Ascending aorta (tissue), 2 donors: ENCODE results near the gene RSRC1. TPM values are rescaled to one million over a fixed set of nuclear protein-coding genes. Genes with fewer than 3 reads are reported as not detected.
"Not testable (repeated sequence)": the region's sequence is repeated elsewhere in the genome, so short reads cannot be mapped to it uniquely, and the experiment has no call there.

Source experiments
- DNase-seq, 2 donors: peaks; one replicate each; pipeline ENCODE4 v3.0.0-alpha.2; 2019; ENCODE audit warnings: low spot score in 2 of 2
- H3K27ac ChIP-seq, 2 donors: fragments of 200-600 bp; sonication (generic); one replicate each; pipeline ENCODE4 v1.5.1; 2016 to 2017; ENCODE audit warnings: mild to moderate bottlenecking in 1 of 2
- H3K27me3 ChIP-seq: fragments of 200-600 bp; sonication (generic); one replicate; pipeline ENCODE4 v1.5.1; 2017
- H3K36me3 ChIP-seq, 2 donors: fragments of 200-600 bp; sonication (generic); one replicate each; pipeline ENCODE4 v1.5.1; 2016
- H3K4me1 ChIP-seq, 2 donors: fragments of 200-600 bp; sonication (generic); one replicate each; pipeline ENCODE4 v1.5.1; 2016 to 2017; ENCODE audit warnings: mild to moderate bottlenecking in 1 of 2
- H3K4me3 ChIP-seq, 2 donors: fragments of 200-600 bp; sonication (generic); one replicate each; pipeline ENCODE4 v1.5.1; 2016 to 2017; ENCODE audit warnings: mild to moderate bottlenecking in 1 of 2
- H3K9me3 ChIP-seq, 2 donors: fragments of 200-600 bp; sonication (generic); one replicate each; pipeline ENCODE4 v1.5.1; 2016
- CTCF ChIP-seq, 3 experiments: fragments of 200-600 bp in 2 of 3; fragments of 450-650 bp in 1 of 3; sonication (generic) in 2 of 3; IDR thresholded peaks; one replicate each; pipeline ENCODE4 v1.5.1; 2016 to 2019; ENCODE audit warnings: antibody characterized with exemption in 3 of 3, mild to moderate bottlenecking in 1 of 3, moderate library complexity in 1 of 3
- intact Hi-C: fragments of 100-400 bp; cut with DNase I; formaldehyde crosslinking; loops from one replicate; pipeline ENCODE4 v1.15.1; 2023
- total RNA-seq: library from RNA; depleted of rRNA; stranded (reverse); fragments of >200 nt; gene quantifications from one replicate; pipeline ENCODE4 v1.1.0, GENCODE V29; 2016

Gene RSRC1
- total RNA-seq, result 28.0 TPM

- peaks cover 6 to 13% of the 10 kb centered on the region in 2 donors for H3K4me1 ChIP-seq
- DNase-seq, result peak; percentile 44 to 88
- intact Hi-C loops, result loop anchor here (2.0 to 10.0 kb wide), 5 partner anchors 15 to 935 kb away; partner anchors contain the start of genes GFM1 and MLF1
- H3K4me3 ChIP-seq, result peak within 1 kb of the TSS; percentile 80 to 99
- TF ChIP-seq CTCF (IDR thresholded peaks at IDR 0.05), result no peak
- H3K9me3 ChIP-seq, result no peaks in the 10 kb centered on the region
- no peaks in the 10 kb centered on the region for H3K36me3 ChIP-seq
- H3K27ac ChIP-seq, result peak within 1 kb of the TSS in 1 of 2 donors; percentile 76
- H3K27me3 ChIP-seq, result peaks cover 6% of the 10 kb centered on the region
These were observed at the start of gene RSRC1 for GRCh38 chr3:158109804-158110657. RSRC1 (plus strand) TSS chr3:158110089; CDS start chr3:158122105, 12,016 bp downstream.

GRCh38 chr3:158065574-158065973 is 44.3 kb upstream of the RSRC1 start:
- H3K4me3 ChIP-seq, intact Hi-C loops, DNase-seq: not testable (repeated sequence)

GRCh38 chr3:158072790-158073189 is 37.1 kb upstream of the RSRC1 start:
- Histone ChIP-seq H3K27ac (no peak overlapping the region), H3K4me3 (no peak overlapping the region), H3K9me3 (no peaks in the 10 kb centered on the region), H3K36me3 (no peaks in the 10 kb centered on the region), H3K27me3 (no peaks in the 10 kb centered on the region), H3K4me1 (no peaks in the 10 kb centered on the region)
- no peak for DNase-seq
- intact Hi-C loops, result no loop called here
- no peak for TF ChIP-seq CTCF (IDR thresholded peaks at IDR 0.05)

More at GRCh38 chr3:158065574-158065973, 44.3 kb upstream of the RSRC1 start:
- H3K4me1 ChIP-seq, H3K9me3 ChIP-seq, H3K27me3 ChIP-seq, H3K27ac ChIP-seq, H3K36me3 ChIP-seq: not testable (repeated sequence)

- no peaks in the 10 kb centered on the region for H3K9me3 ChIP-seq
- H3K4me3 ChIP-seq, result no peak overlapping the region
- intact Hi-C loops, result no loop called here
- no peak overlapping the region for H3K27ac ChIP-seq
- H3K27me3 ChIP-seq, result no peaks in the 10 kb centered on the region
- no peaks in the 10 kb centered on the region for H3K4me1 ChIP-seq
- H3K36me3 ChIP-seq, result no peaks in the 10 kb centered on the region
- no peak for TF ChIP-seq CTCF (IDR thresholded peaks at IDR 0.05)
- no peak for DNase-seq
These were observed 35.3 kb upstream of the RSRC1 start for GRCh38 chr3:158074591-158074990.

GRCh38 chr3:158079599-158079998 is 30.3 kb upstream of the RSRC1 start:
- intact Hi-C loops, result no loop called here
- no peaks in the 10 kb centered on the region for H3K4me1 ChIP-seq
- no peaks in the 10 kb centered on the region for H3K27me3 ChIP-seq
- no peaks in the 10 kb centered on the region for H3K9me3 ChIP-seq
- H3K36me3 ChIP-seq, result no peaks in the 10 kb centered on the region
- H3K27ac ChIP-seq, result no peak overlapping the region
- no peak overlapping the region for H3K4me3 ChIP-seq
- TF ChIP-seq CTCF (IDR thresholded peaks at IDR 0.05), result no peak
- no peak for DNase-seq

GRCh38 chr3:158084651-158085050 is 25.2 kb upstream of the RSRC1 start:
- Histone ChIP-seq H3K27me3 (no peaks in the 10 kb centered on the region), H3K9me3 (no peaks in the 10 kb centered on the region), H3K4me3 (no peak overlapping the region), H3K36me3 (no peaks in the 10 kb centered on the region), H3K4me1 (no peaks in the 10 kb centered on the region), H3K27ac (no peak overlapping the region)
- no peak for TF ChIP-seq CTCF (IDR thresholded peaks at IDR 0.05)
- intact Hi-C loops, result no loop called here
- DNase-seq, result no peak
